RWPE2 (cell line): ENCODE results near the gene POLL.

ENCODE experiments used
- ATAC-seq: fragments of 200-7000 bp; cut with Tn5 transposase; 3 replicates; pipeline ENCODE4 v1.9.1; 2021; ENCODE audit warnings: low read depth
- DNase-seq: peaks from one replicate; pipeline ENCODE4 v3.0.0-alpha.2; 2020; ENCODE audit warnings: low spot score
- H3K27ac ChIP-seq: fragments of 450-650 bp; 2 replicates; pipeline ENCODE4 v1.5.1; 2017; ENCODE audit warnings: mild to moderate bottlenecking; ENCODE audit not compliant: poor library complexity, severe bottlenecking
- H3K27me3 ChIP-seq: fragments of 250-450 bp; sonication (Bioruptor Pico); 2 replicates; pipeline ENCODE4 v1.5.1; 2021; ENCODE audit warnings: mild to moderate bottlenecking, moderate library complexity; ENCODE audit not compliant: insufficient read depth, poor library complexity, severe bottlenecking
- H3K36me3 ChIP-seq: fragments of 250-450 bp; sonication (Bioruptor Pico); 2 replicates; pipeline ENCODE4 v1.5.1; 2020; ENCODE audit warnings: low read depth, mild to moderate bottlenecking, moderate library complexity
- H3K4me1 ChIP-seq: fragments of 250-450 bp; sonication (Bioruptor Pico); 2 replicates; pipeline ENCODE4 v1.5.1; 2021; ENCODE audit warnings: mild to moderate bottlenecking, moderate library complexity; ENCODE audit not compliant: insufficient read depth, poor library complexity, severe bottlenecking
- H3K4me3 ChIP-seq: fragments of 250-450 bp; sonication (Bioruptor Pico); 2 replicates; pipeline ENCODE4 v1.5.1; 2021; ENCODE audit warnings: mild to moderate bottlenecking, moderate library complexity; ENCODE audit not compliant: severe bottlenecking
- H3K9me3 ChIP-seq: fragments of 250-450 bp; sonication (Bioruptor Pico); 2 replicates; pipeline ENCODE4 v1.5.1; 2021; ENCODE audit warnings: mild to moderate bottlenecking, moderate library complexity; ENCODE audit not compliant: severe bottlenecking
- CTCF ChIP-seq: fragments of 450-650 bp; IDR thresholded peaks from one replicate; pipeline ENCODE4 v1.5.1; 2017; ENCODE audit warnings: mild to moderate bottlenecking, moderate library complexity; ENCODE audit not compliant: poor library complexity, severe bottlenecking

Gene POLL

GRCh38 chr10:101625821-101626412, 37.9 kb upstream of the POLL start:
- H3K9me3 ChIP-seq: no peaks in the 10 kb centered on the region
- no peak for TF ChIP-seq CTCF
- no peak for DNase-seq
- ATAC-seq: no peak
- H3K4me1 ChIP-seq: no peaks in the 10 kb centered on the region
- no peak overlapping the region for H3K4me3 ChIP-seq
- no peaks in the 10 kb centered on the region for H3K27me3 ChIP-seq
- H3K27ac ChIP-seq: no peak overlapping the region
- H3K36me3 ChIP-seq: peaks cover 6% of the 10 kb centered on the region

- TF ChIP-seq CTCF: no peak
- H3K27me3 ChIP-seq: no peaks in the 10 kb centered on the region
- peaks cover 6% of the 10 kb centered on the region for H3K36me3 ChIP-seq
- H3K4me3 ChIP-seq: no peak overlapping the region
- H3K27ac ChIP-seq: no peak overlapping the region
- DNase-seq (no peak), ATAC-seq (no peak)
- no peaks in the 10 kb centered on the region for H3K9me3 ChIP-seq
- H3K4me1 ChIP-seq: no peaks in the 10 kb centered on the region
These were observed 36.6 kb upstream of the POLL start for GRCh38 chr10:101624526-101625102.

- Histone ChIP-seq H3K4me3 (no peak overlapping the region), H3K4me1 (no peaks in the 10 kb centered on the region), H3K27me3 (no peaks in the 10 kb centered on the region), H3K9me3 (no peaks in the 10 kb centered on the region), H3K27ac (no peak overlapping the region), H3K36me3 (peaks cover 6% of the 10 kb centered on the region)
- TF ChIP-seq CTCF: no peak
- ATAC-seq (no peak), DNase-seq (no peak)
These were observed 35.5 kb upstream of the POLL start for GRCh38 chr10:101623528-101623927.

- Histone ChIP-seq H3K4me3 (no peak overlapping the region), H3K36me3 (peaks cover 6% of the 10 kb centered on the region), H3K27ac (no peak overlapping the region), H3K9me3 (no peaks in the 10 kb centered on the region), H3K27me3 (no peaks in the 10 kb centered on the region), H3K4me1 (no peaks in the 10 kb centered on the region)
- no peak for TF ChIP-seq CTCF
- ATAC-seq (no peak), DNase-seq (no peak)
These were observed 31.9 kb upstream of the POLL start for GRCh38 chr10:101619983-101620382.

- Histone ChIP-seq H3K9me3 (no peaks in the 10 kb centered on the region), H3K36me3 (no peaks in the 10 kb centered on the region), H3K27ac (no peak overlapping the region), H3K27me3 (no peaks in the 10 kb centered on the region), H3K4me3 (no peak overlapping the region), H3K4me1 (no peaks in the 10 kb centered on the region)
- no peak for ATAC-seq
- no peak for TF ChIP-seq CTCF
- no peak for DNase-seq
These were observed 30.8 kb upstream of the POLL start for GRCh38 chr10:101618871-101619270.
